Stimulated activated CD8-positive, alpha-beta memory T cell treated with anti-CD3 and anti-CD28 coated beads, Interleukin-4, amount 100 ng/mL, for 4 hours (primary cell): ENCODE measurements around the gene FAM81A.
"Not testable (repeated sequence)": the region's sequence is repeated elsewhere in the genome, so short reads cannot be mapped to it uniquely, and the experiment has no call there.

ENCODE experiments used
- DNase-seq, 2 donors: peaks; one replicate each; pipeline ENCODE4 v3.0.0-alpha.2; 2020; ENCODE audit warnings: low read depth in 2 of 2, low spot score in 1 of 2

Gene FAM81A

GRCh38 chr15:59484399-59484798, 46.4 kb downstream of the FAM81A start:
- DNase-seq: no peak

GRCh38 chr15:59485036-59485435, 47.0 kb downstream of the FAM81A start:
- DNase-seq: no peak

GRCh38 chr15:59489485-59489884, 51.5 kb downstream of the FAM81A start:
- DNase-seq: not testable (repeated sequence)

- no peak for DNase-seq
Observed at GRCh38 chr15:59491062-59491461, 53.1 kb downstream of the FAM81A start.

- DNase-seq: peak in 1 of 2 donors; percentile 6
Observed at GRCh38 chr15:59492389-59493377, 54.7 kb downstream of the FAM81A start.

- DNase-seq: no peak
Observed at GRCh38 chr15:59501597-59501996, 63.6 kb downstream of the FAM81A start.

GRCh38 chr15:59515190-59515589, 77.2 kb downstream of the FAM81A start:
- no peak for DNase-seq

- no peak for DNase-seq
Observed at GRCh38 chr15:59516655-59517461, 78.9 kb downstream of the FAM81A start.

GRCh38 chr15:59519329-59519728, 81.3 kb downstream of the FAM81A start:
- DNase-seq: no peak

- no peak for DNase-seq
Observed at GRCh38 chr15:59521443-59521842, 83.5 kb downstream of the FAM81A start.

GRCh38 chr15:59522988-59523461, 85.0 kb downstream of the FAM81A start:
- peak in 1 of 2 donors; percentile 23 for DNase-seq

GRCh38 chr15:59523702-59524101, 85.7 kb downstream of the FAM81A start:
- no peak for DNase-seq

- DNase-seq: no peak
Observed at GRCh38 chr15:59524331-59524731, 86.3 kb downstream of the FAM81A start.

- DNase-seq: not testable (repeated sequence)
Observed at GRCh38 chr15:59526466-59526865, 88.5 kb downstream of the FAM81A start.

GRCh38 chr15:59528429-59528828, 90.4 kb downstream of the FAM81A start:
- DNase-seq: no peak

- peak; percentile 33 to 44 for DNase-seq
Observed at GRCh38 chr15:59528961-59529402, 91.0 kb downstream of the FAM81A start.

- DNase-seq: no peak
Observed at GRCh38 chr15:59531066-59531675, 93.2 kb downstream of the FAM81A start.

- DNase-seq: no peak
Observed at GRCh38 chr15:59532770-59533379, 94.9 kb downstream of the FAM81A start.

- DNase-seq: no peak
Observed at GRCh38 chr15:59536553-59536952, 98.6 kb downstream of the FAM81A start.

- no peak for DNase-seq
Observed at GRCh38 chr15:59537403-59537802, 99.4 kb downstream of the FAM81A start.

- no peak for DNase-seq
Observed at GRCh38 chr15:59538494-59538893, 100.5 kb downstream of the FAM81A start.
